Measurements from ENCODE around the gene GSTM3.
A peak's percentile ranks its signal among the peaks of the same experiment; 100 is the strongest.
"Not testable (repeated sequence)": the region's sequence is repeated elsewhere in the genome, so short reads cannot be mapped to it uniquely, and the experiment has no call there.

GSTM3 gene

GRCh38 chr1:109689844-109690405 lies 50.9 kb downstream of the GSTM3 start:
- Histone ChIP-seq H3K36me3 (no peaks in the 10 kb centered on the region), H3K4me3 (ENCODE audit: low read depth in 1 of 2, low read length in 1 of 2) (no peak overlapping the region), H3K27me3 (no peaks in the 10 kb centered on the region), H3K9me3 (no peaks in the 10 kb centered on the region), H3K27ac (no peak overlapping the region), H3K4me1 (ENCODE audit: control insufficient read depth in 1 of 2, insufficient read depth in 1 of 2, low read depth in 1 of 2, low read length in 1 of 2) (no peaks in the 10 kb centered on the region)
- TF ChIP-seq CTCF (IDR thresholded peaks at IDR 0.05) = no peak

- TF ChIP-seq CTCF (IDR thresholded peaks at IDR 0.05) = peak; percentile 16
- H3K27me3 ChIP-seq = no peaks in the 10 kb centered on the region
- no peaks in the 10 kb centered on the region for H3K36me3 ChIP-seq
Measured at GRCh38 chr1:109687641-109688499, 53.0 kb downstream of the GSTM3 start, which contains the start of gene GSTM1. Gene GSTM1 (plus strand): TSS chr1:109687817. CDS start chr1:109687874, 57 bp downstream.

GRCh38 chr1:109687109-109687508 lies 53.7 kb downstream of the GSTM3 start:
- H3K27me3 ChIP-seq; H3K27ac ChIP-seq; H3K4me1 ChIP-seq (ENCODE audit: control insufficient read depth in 1 of 2, insufficient read depth in 1 of 2, low read depth in 1 of 2, low read length in 1 of 2); H3K9me3 ChIP-seq; H3K36me3 ChIP-seq; H3K4me3 ChIP-seq (ENCODE audit: low read depth in 1 of 2, low read length in 1 of 2): not testable (repeated sequence)

More at GRCh38 chr1:109687641-109688499, 53.0 kb downstream of the GSTM3 start, which contains the start of gene GSTM1:
- Histone ChIP-seq H3K4me1 (ENCODE audit: control insufficient read depth in 1 of 2, insufficient read depth in 1 of 2, low read depth in 1 of 2, low read length in 1 of 2) (no peaks in the 10 kb centered on the region), H3K9me3 (no peaks in the 10 kb centered on the region), H3K27ac (no peak within 1 kb of the TSS), H3K4me3 (ENCODE audit: low read depth in 1 of 2, low read length in 1 of 2) (no peak within 1 kb of the TSS)

GRCh38 chr1:109685890-109686289 lies 54.9 kb downstream of the GSTM3 start:
- not testable (repeated sequence) for H3K27me3 ChIP-seq; H3K36me3 ChIP-seq; H3K4me1 ChIP-seq (ENCODE audit: control insufficient read depth in 1 of 2, insufficient read depth in 1 of 2, low read depth in 1 of 2, low read length in 1 of 2); H3K4me3 ChIP-seq (ENCODE audit: low read depth in 1 of 2, low read length in 1 of 2); H3K9me3 ChIP-seq; H3K27ac ChIP-seq

- not testable (repeated sequence) for H3K27me3 ChIP-seq; H3K9me3 ChIP-seq; H3K27ac ChIP-seq; H3K4me3 ChIP-seq (ENCODE audit: low read depth in 1 of 2, low read length in 1 of 2); H3K36me3 ChIP-seq; H3K4me1 ChIP-seq (ENCODE audit: control insufficient read depth in 1 of 2, insufficient read depth in 1 of 2, low read depth in 1 of 2, low read length in 1 of 2)
Measured at GRCh38 chr1:109685399-109685798, 55.4 kb downstream of the GSTM3 start.

GRCh38 chr1:109684777-109685176 lies 56.1 kb downstream of the GSTM3 start:
- not testable (repeated sequence) for H3K36me3 ChIP-seq; H3K4me1 ChIP-seq (ENCODE audit: control insufficient read depth in 1 of 2, insufficient read depth in 1 of 2, low read depth in 1 of 2, low read length in 1 of 2); H3K27ac ChIP-seq

More at GRCh38 chr1:109684777-109685176, 56.1 kb downstream of the GSTM3 start:
- H3K4me3 ChIP-seq (ENCODE audit: low read depth in 1 of 2, low read length in 1 of 2); H3K9me3 ChIP-seq; H3K27me3 ChIP-seq: not testable (repeated sequence)

Measured in neutrophil (primary cell).